K562 (cell line): ENCODE measurements around the gene CYTH4. TPM values are rescaled to one million over a fixed set of nuclear protein-coding genes. Genes with fewer than 3 reads are reported as not detected.

ENCODE experiments used
- CREM ChIP-seq: IDR thresholded peaks from 2 replicates; pipeline ENCODE4 v1.6.1; 2014; ENCODE audit warnings: antibody characterized with exemption, low read depth
- DMBX1 ChIP-seq: fragments of 250-450 bp; sonication (Bioruptor Pico); IDR thresholded peaks from 2 replicates; pipeline ENCODE4 v1.8.0; 2022; ENCODE audit warnings: inconsistent platforms, mild to moderate bottlenecking, moderate library complexity, borderline replicate concordance
- EP400 ChIP-seq: fragments of 450-650 bp; IDR thresholded peaks from 2 replicates; pipeline ENCODE4 v1.6.1; 2017; ENCODE audit warnings: antibody characterized with exemption, mild to moderate bottlenecking, moderate library complexity
- ETV5 ChIP-seq: sonication (generic); formaldehyde crosslinking; IDR thresholded peaks from 2 replicates; pipeline ENCODE4 v1.4.0; 2020; ENCODE audit warnings: low read depth, mild to moderate bottlenecking, missing genetic modification reagents
- EZH2 ChIP-seq: IDR thresholded peaks from 2 replicates; pipeline ENCODE4 v1.6.1; 2012; ENCODE audit warnings: low read depth, mild to moderate bottlenecking, inconsistent platforms, low read length, borderline replicate concordance
- MTF1 ChIP-seq: fragments of 250-450 bp; sonication (Bioruptor Pico); IDR thresholded peaks from 2 replicates; pipeline ENCODE4 v1.9.0; 2021; ENCODE audit warnings: moderate library complexity, mild to moderate bottlenecking, inconsistent platforms, borderline replicate concordance
- NFE2 ChIP-seq: IDR thresholded peaks from 2 replicates; pipeline ENCODE4 v1.6.1; 2014; ENCODE audit warnings: antibody characterized with exemption, low read depth
- POLR2AphosphoS5 ChIP-seq: IDR thresholded peaks from 2 replicates; pipeline ENCODE4 v1.6.1; 2011; ENCODE audit warnings: mild to moderate bottlenecking, low read depth, low read length, moderate library complexity; ENCODE audit not compliant: control insufficient read depth, insufficient read depth
- TAF15 ChIP-seq: fragments of 200-400 bp; formaldehyde crosslinking; IDR thresholded peaks from 2 replicates; pipeline ENCODE4 v1.6.1; 2017; ENCODE audit warnings: mild to moderate bottlenecking, low read depth, low read length, moderate library complexity
- TCFL5 ChIP-seq: fragments of 250-450 bp; sonication (Bioruptor Pico); conservative IDR thresholded peaks from 2 replicates; pipeline ENCODE4 v1.6.1; 2021; ENCODE audit warnings: mild to moderate bottlenecking, moderate library complexity, matching md5 sums
- ZNF77 ChIP-seq: fragments of 250-450 bp; sonication (Bioruptor Pico); IDR thresholded peaks from 2 replicates; pipeline ENCODE4 v1.5.0; 2020
- polyA plus RNA-seq, 8 experiments: library from polyadenylated mRNA; depleted of rRNA in 4 of 8; stranded (reverse) in 5 of 8; unstranded in 3 of 8; fragments of >200 nt; fragmentation: Nextera tagmentation in 2 of 8; fragmentation: Illumina TruSeq in 1 of 8; extraction: Ambion mirVana in 2 of 8; extraction: Trizol in 1 of 8; gene quantifications; 2 replicates each; pipeline versions ENCODE4 v1.2.1 to v1.2.3, GENCODE V29; 2011 to 2014; ENCODE audit warnings: inconsistent platforms in 1 of 8, missing spikeins in 1 of 8
- total RNA-seq, 7 experiments: library from RNA; depleted of rRNA in 6 of 7; stranded (reverse); fragments of >200 nt in 6 of 7; fragmentation: Illumina TruSeq in 2 of 7; extraction: Trizol in 2 of 7; gene quantifications; 2 replicates each; pipeline versions ENCODE4 v1.2.1 to v1.2.3, GENCODE V29; 2011 to 2021; ENCODE audit warnings: low replicate concordance in 1 of 7
- TF ChIP-seq, protein P1 (sequence below), 2 experiments: fragments of 150-350 bp in 1 of 2; IDR thresholded peaks; 2 replicates each; pipeline ENCODE4 v1.6.1; 2012 to 2016; ENCODE audit warnings: low read depth in 2 of 2, low read length in 2 of 2, mild to moderate bottlenecking in 1 of 2, moderate library complexity in 1 of 2
- TF ChIP-seq, protein P2 (sequence below): fragments of 450-650 bp; IDR thresholded peaks from 2 replicates; pipeline ENCODE4 v1.6.1; 2014; ENCODE audit warnings: low read depth, mild to moderate bottlenecking, moderate library complexity, borderline replicate concordance

Gene CYTH4
- total and polyA plus RNA-seq, 9 of the 15 experiments (the other 6 are each of a cell fraction or from before 2014, with no cell fraction given): 0.03 to 2.0 (median 0.61) TPM; not detected in 1

DNA sequence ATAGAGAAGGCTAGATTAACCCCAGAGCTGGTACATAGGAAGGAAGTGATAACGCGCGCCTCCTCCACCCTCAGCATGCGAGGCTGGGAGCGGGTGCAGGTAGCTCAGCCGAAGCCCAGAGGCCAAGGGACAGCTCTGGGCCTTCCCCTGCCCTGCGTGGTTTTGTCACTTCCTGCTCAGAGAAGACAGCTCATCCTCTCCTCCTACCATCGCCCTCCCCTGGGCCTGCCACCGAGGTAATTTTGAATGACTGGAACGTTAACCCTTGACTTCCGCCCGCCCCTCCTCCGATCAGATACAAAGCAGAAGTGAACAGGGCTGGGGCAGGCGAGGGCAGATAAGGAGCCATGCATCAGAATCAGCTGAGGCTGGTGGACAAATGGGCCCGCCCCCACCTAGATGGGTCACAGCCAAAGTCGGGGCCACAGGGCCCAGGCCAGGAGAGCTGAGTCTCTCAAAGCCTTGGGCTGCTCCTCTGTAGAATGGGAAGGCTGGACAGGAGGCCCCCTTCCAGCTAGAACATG is 39.9 kb upstream of the CYTH4 start (continued):
- no peak for TF ChIP-seq MTF1 (CRISPR knock-in tag)
- peak; percentile 95 for TF ChIP-seq ETV5 (CRISPR knock-in tag)
- no peak for TF ChIP-seq TAF15
- peak; percentile 94 for TF ChIP-seq POLR2AphosphoS5
- TF ChIP-seq, protein P1, sequence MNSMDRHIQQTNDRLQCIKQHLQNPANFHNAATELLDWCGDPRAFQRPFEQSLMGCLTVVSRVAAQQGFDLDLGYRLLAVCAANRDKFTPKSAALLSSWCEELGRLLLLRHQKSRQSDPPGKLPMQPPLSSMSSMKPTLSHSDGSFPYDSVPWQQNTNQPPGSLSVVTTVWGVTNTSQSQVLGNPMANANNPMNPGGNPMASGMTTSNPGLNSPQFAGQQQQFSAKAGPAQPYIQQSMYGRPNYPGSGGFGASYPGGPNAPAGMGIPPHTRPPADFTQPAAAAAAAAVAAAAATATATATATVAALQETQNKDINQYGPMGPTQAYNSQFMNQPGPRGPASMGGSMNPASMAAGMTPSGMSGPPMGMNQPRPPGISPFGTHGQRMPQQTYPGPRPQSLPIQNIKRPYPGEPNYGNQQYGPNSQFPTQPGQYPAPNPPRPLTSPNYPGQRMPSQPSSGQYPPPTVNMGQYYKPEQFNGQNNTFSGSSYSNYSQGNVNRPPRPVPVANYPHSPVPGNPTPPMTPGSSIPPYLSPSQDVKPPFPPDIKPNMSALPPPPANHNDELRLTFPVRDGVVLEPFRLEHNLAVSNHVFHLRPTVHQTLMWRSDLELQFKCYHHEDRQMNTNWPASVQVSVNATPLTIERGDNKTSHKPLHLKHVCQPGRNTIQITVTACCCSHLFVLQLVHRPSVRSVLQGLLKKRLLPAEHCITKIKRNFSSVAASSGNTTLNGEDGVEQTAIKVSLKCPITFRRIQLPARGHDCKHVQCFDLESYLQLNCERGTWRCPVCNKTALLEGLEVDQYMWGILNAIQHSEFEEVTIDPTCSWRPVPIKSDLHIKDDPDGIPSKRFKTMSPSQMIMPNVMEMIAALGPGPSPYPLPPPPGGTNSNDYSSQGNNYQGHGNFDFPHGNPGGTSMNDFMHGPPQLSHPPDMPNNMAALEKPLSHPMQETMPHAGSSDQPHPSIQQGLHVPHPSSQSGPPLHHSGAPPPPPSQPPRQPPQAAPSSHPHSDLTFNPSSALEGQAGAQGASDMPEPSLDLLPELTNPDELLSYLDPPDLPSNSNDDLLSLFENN (IDR thresholded peaks at IDR 0.05; ENCODE audit: low read depth in 2 of 2, low read length in 2 of 2): peak in 1 of 2 experiments; percentile 88; a peak in 2 of 4 replicates
- TF ChIP-seq EP400: peak; percentile 86
- TF ChIP-seq DMBX1 (CRISPR knock-in tag): 0 out of 2 replicates have a peak, but pooled peaks have one; percentile 62
- TF ChIP-seq EZH2: no peak
- TF ChIP-seq, protein P2, sequence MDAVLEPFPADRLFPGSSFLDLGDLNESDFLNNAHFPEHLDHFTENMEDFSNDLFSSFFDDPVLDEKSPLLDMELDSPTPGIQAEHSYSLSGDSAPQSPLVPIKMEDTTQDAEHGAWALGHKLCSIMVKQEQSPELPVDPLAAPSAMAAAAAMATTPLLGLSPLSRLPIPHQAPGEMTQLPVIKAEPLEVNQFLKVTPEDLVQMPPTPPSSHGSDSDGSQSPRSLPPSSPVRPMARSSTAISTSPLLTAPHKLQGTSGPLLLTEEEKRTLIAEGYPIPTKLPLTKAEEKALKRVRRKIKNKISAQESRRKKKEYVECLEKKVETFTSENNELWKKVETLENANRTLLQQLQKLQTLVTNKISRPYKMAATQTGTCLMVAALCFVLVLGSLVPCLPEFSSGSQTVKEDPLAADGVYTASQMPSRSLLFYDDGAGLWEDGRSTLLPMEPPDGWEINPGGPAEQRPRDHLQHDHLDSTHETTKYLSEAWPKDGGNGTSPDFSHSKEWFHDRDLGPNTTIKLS: peak; percentile 58
- TF ChIP-seq ZNF77 (CRISPR knock-in tag): no peak
- no peak; the same call in none of the 2 replicates for TF ChIP-seq CREM
- TF ChIP-seq TCFL5 (CRISPR knock-in tag): no peak
- 0 out of 2 replicates have a peak, but pooled peaks have one; percentile 9 for TF ChIP-seq NFE2
